Keratinocyte (primary cell): ENCODE measurements around the gene MAPK1IP1L. TPM values are rescaled to one million over a fixed set of nuclear protein-coding genes. Genes with fewer than 3 reads are reported as not detected.

Experiments used
- DNase-seq: peaks from one replicate; pipeline ENCODE4 v3.0.0-alpha.2; 2011; ENCODE audit warnings: low read depth, missing footprints, low spot score
- FAIRE-seq: peaks from 2 replicates; lab custom pipeline; 2011; peaks lifted over from hg19 to GRCh38; lab: Jason Lieb, UNC
- H2AFZ ChIP-seq: 2 replicates; pipeline ENCODE4 v1.6.0; 2012; ENCODE audit warnings: low read length, control low read depth, inconsistent platforms; ENCODE audit not compliant: control insufficient read depth
- H3K27ac ChIP-seq: 2 replicates; pipeline ENCODE4 v1.5.1; 2011; ENCODE audit warnings: low read length; ENCODE audit not compliant: control insufficient read depth, insufficient read depth
- H3K27me3 ChIP-seq: 3 replicates; pipeline ENCODE4 v1.6.0; 2011; ENCODE audit warnings: low read length; ENCODE audit not compliant: control insufficient read depth, insufficient read depth; ENCODE audit errors: extremely low read depth
- H3K36me3 ChIP-seq, 2 experiments: 2 replicates in 1 of 2; 3 replicates in 1 of 2; pipeline ENCODE4 v1.5.1; 2011; ENCODE audit warnings: low read length in 2 of 2, mild to moderate bottlenecking in 1 of 2; ENCODE audit not compliant: control insufficient read depth in 2 of 2, insufficient read depth in 2 of 2; ENCODE audit errors: extremely low read depth in 1 of 2
- H3K4me1 ChIP-seq: 3 replicates; pipeline ENCODE4 v1.5.1; 2011; ENCODE audit warnings: low read length; ENCODE audit not compliant: control insufficient read depth, insufficient read depth; ENCODE audit errors: extremely low read depth
- H3K4me2 ChIP-seq: 3 replicates; pipeline ENCODE4 v1.6.0; 2011; ENCODE audit warnings: low read depth, low read length; ENCODE audit not compliant: control insufficient read depth, insufficient read depth; ENCODE audit errors: extremely low read depth
- H3K4me3 ChIP-seq, 3 experiments: fragments of 200-600 bp in 1 of 3; sonication (generic) in 1 of 3; 2 replicates in 2 of 3; 3 replicates in 1 of 3; pipeline ENCODE4 v1.5.1; 2011 to 2016; ENCODE audit warnings: low read length in 3 of 3, mild to moderate bottlenecking in 3 of 3, control low read depth in 2 of 3, inconsistent platforms in 1 of 3, low read depth in 1 of 3, mixed read lengths in 1 of 3, mixed run types in 1 of 3, moderate library complexity in 1 of 3; ENCODE audit not compliant: control insufficient read depth in 2 of 3, insufficient read depth in 2 of 3; ENCODE audit errors: extremely low read depth in 1 of 3
- H3K79me2 ChIP-seq: 2 replicates; pipeline ENCODE4 v1.6.0; 2012; ENCODE audit warnings: low read length; ENCODE audit not compliant: control insufficient read depth, insufficient read depth
- H3K9ac ChIP-seq: 3 replicates; pipeline ENCODE4 v1.6.0; 2011; ENCODE audit warnings: low read length; ENCODE audit not compliant: control insufficient read depth, insufficient read depth; ENCODE audit errors: extremely low read depth
- H3K9me1 ChIP-seq: 3 replicates; pipeline ENCODE4 v1.6.0; 2011; ENCODE audit warnings: low read length; ENCODE audit not compliant: control insufficient read depth, insufficient read depth; ENCODE audit errors: extremely low read depth
- H3K9me3 ChIP-seq: 2 replicates; pipeline ENCODE4 v1.5.1; 2012; ENCODE audit warnings: low read depth, low read length; ENCODE audit not compliant: control insufficient read depth
- H4K20me1 ChIP-seq: 3 replicates; pipeline ENCODE4 v1.6.0; 2011; ENCODE audit warnings: low read length; ENCODE audit not compliant: control insufficient read depth, insufficient read depth; ENCODE audit errors: extremely low read depth
- EZH2 ChIP-seq: IDR thresholded peaks from one replicate; pipeline ENCODE4 v1.6.1; 2012; ENCODE audit warnings: inconsistent platforms, mild to moderate bottlenecking, low read length, moderate library complexity
- dilution Hi-C: fragments of 300-500 bp; cut with MboI; formaldehyde crosslinking; loops from one replicate; pipeline ENCODE4 v1.7.0; 2020; ENCODE audit warnings: low sequenced_read_pairs; ENCODE audit not compliant: extremely low pct_ligation_motif_present
- polyA minus RNA-seq, 3 experiments: library from RNA; depleted of rRNA, polyadenylated mRNA; stranded (reverse); fragments of >200 nt; gene quantifications; 1 replicate in 1 of 3; 2 replicates in 1 of 3; 3 replicates in 1 of 3; pipeline ENCODE4 v1.2.3, GENCODE V29; 2011
- polyA plus RNA-seq, 5 experiments: library from polyadenylated mRNA; depleted of rRNA in 3 of 5; stranded (reverse) in 3 of 5; stranded (forward) in 1 of 5; unstranded in 1 of 5; fragments of >200 nt; gene quantifications; 1 replicate in 1 of 5; 2 replicates in 3 of 5; 3 replicates in 1 of 5; pipeline versions ENCODE4 v1.2.1 to v1.2.3, GENCODE V29; 2011 to 2012; ENCODE audit warnings: missing spikeins in 2 of 5, low read depth in 1 of 5, low replicate concordance in 1 of 5
- TF ChIP-seq, protein P1 (sequence below), 3 experiments: IDR thresholded peaks in 1 of 3; conservative IDR thresholded peaks in 1 of 3; optimal IDR thresholded peaks in 1 of 3; 2 replicates in 2 of 3; 3 replicates in 1 of 3; pipeline versions ENCODE3 to v1.5.1; 2011; ENCODE audit warnings: low read length in 3 of 3, mild to moderate bottlenecking in 3 of 3, moderate library complexity in 2 of 3, control low read depth in 1 of 3, inconsistent platforms in 1 of 3; ENCODE audit not compliant: insufficient read depth in 2 of 3; ENCODE audit errors: extremely low read depth in 1 of 3

The MAPK1IP1L gene
- polyA plus RNA-seq: 48.5 to 114 TPM (median 53.0 TPM) in 3 replicates
- polyA plus RNA-seq (2011; ENCODE audit: low read depth): 11.3 TPM
- 81.8 and 103 TPM in 2 replicates for polyA plus RNA-seq (2011; cell fraction: cytosol; rRNA removed)
- polyA plus RNA-seq (2011; cell fraction: nucleus; rRNA removed): 84.0 and 134 TPM in 2 replicates
- polyA plus RNA-seq (2012; ENCODE audit: low replicate concordance): 43.0 and 57.7 TPM in 2 replicates
- polyA minus RNA-seq: 170 to 503 TPM (median 289 TPM) in 3 replicates
- 245 TPM for polyA minus RNA-seq (2011; cell fraction: cytosol; rRNA and poly(A)+ RNA removed)
- polyA minus RNA-seq (2011; cell fraction: nucleus; rRNA and poly(A)+ RNA removed): 43.7 and 61.0 TPM in 2 replicates

DNA sequence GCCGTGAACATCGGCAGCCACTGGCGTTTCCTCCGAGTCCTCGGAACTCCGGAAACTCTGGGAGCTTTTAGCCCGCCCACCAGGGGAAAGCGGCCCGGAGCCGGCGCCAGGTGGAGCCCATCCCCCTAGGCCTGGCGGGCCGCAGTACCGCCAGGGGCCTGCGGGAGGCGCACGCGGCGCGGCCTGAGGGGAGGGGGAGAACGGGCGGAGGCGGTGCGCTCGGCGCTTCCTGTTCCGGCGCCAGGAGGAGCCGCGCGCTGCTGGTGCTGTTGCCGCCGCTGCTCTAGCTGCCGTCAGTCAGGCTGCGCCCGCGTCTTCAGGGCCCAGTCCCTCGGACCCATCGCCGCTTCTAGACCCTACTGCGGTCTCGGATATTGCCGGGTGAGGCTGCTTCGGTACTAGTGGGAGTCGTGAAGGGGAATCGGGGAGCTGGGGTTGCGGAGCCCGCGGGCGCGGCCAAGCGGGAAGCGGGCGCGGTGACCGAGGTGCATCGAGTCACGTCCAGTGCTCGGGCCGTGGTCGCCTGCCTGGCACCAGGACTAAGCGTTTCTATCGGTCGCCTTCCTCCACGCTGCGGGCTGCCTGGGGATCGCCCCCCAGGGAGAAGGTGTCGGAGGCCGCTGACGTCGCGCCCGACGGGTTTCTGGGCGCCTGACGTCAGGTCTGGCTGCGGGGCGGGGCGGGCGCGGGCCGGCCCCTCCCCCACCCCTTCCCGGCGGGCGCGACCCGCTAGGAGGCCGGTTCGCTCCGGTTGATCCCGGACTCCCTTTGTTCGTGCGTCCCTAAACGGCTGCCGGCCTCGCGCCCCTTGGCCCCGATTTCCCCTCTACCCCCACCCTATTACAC is at the start of gene MAPK1IP1L:
Gene MAPK1IP1L, plus strand, starts transcription at position 225 of the 846 bp plus-strand sequence. CDS start 10,037 bp downstream, outside the sequence.
- H2AFZ ChIP-seq: peak within 1 kb of the TSS; percentile 89
- TF ChIP-seq, protein P1, sequence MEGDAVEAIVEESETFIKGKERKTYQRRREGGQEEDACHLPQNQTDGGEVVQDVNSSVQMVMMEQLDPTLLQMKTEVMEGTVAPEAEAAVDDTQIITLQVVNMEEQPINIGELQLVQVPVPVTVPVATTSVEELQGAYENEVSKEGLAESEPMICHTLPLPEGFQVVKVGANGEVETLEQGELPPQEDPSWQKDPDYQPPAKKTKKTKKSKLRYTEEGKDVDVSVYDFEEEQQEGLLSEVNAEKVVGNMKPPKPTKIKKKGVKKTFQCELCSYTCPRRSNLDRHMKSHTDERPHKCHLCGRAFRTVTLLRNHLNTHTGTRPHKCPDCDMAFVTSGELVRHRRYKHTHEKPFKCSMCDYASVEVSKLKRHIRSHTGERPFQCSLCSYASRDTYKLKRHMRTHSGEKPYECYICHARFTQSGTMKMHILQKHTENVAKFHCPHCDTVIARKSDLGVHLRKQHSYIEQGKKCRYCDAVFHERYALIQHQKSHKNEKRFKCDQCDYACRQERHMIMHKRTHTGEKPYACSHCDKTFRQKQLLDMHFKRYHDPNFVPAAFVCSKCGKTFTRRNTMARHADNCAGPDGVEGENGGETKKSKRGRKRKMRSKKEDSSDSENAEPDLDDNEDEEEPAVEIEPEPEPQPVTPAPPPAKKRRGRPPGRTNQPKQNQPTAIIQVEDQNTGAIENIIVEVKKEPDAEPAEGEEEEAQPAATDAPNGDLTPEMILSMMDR (optimal IDR thresholded peaks at IDR 0.05 in 1 of 3, IDR thresholded peaks at IDR 0.05 in 1 of 3, conservative IDR thresholded peaks at IDR 0.05 in 1 of 3; ENCODE audit: extremely low read depth in 1 of 3, insufficient read depth in 2 of 3, low read length in 3 of 3): peak; percentile 88 to 93 (median 93)
- no peak for TF ChIP-seq EZH2
- peak within 1 kb of the TSS; percentile 100 for H3K9ac ChIP-seq
- H3K36me3 ChIP-seq: peaks cover 0 to 14% of the 10 kb centered on the region in 2 experiments
- peak within 1 kb of the TSS; percentile 99 for H3K27ac ChIP-seq
- peaks cover 50% of the 10 kb centered on the region for H3K79me2 ChIP-seq
- peaks cover 18% of the 10 kb centered on the region for H3K4me1 ChIP-seq
- H4K20me1 ChIP-seq: peaks cover 5% of the 10 kb centered on the region
- no peaks in the 10 kb centered on the region for H3K9me1 ChIP-seq
- peak within 1 kb of the TSS; percentile 88 to 100 (median 97) for H3K4me3 ChIP-seq
- H3K9me3 ChIP-seq: no peaks in the 10 kb centered on the region
- DNase-seq: peak; percentile 46
- dilution Hi-C loops: no loop called here
- FAIRE-seq: no peak
- H3K4me2 ChIP-seq: peak within 1 kb of the TSS; percentile 96
- H3K27me3 ChIP-seq: no peaks in the 10 kb centered on the region

DNA sequence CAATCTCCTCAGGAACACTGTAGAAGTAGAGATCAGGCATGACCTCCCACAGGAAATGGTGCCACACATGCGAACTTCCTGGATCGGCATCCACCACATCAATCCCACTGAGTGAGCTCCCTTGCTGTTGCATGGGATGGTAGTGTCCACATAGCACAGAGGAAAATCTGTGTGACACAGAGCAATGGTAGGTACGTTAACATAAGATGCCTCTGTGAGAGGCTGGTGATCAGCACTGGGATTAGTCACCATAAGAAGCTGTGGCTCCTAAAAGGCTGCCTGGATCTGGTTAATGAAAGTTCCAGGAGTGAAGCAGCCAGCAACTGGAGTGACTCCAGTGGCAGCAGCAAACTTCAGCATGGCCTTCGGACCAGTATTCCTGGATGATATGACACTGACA is 46.4 kb upstream of the MAPK1IP1L start:
- H3K36me3 ChIP-seq: peaks cover 3 to 8% of the 10 kb centered on the region in 2 experiments
- no peak for FAIRE-seq
- no peak overlapping the region for H3K9ac ChIP-seq
- dilution Hi-C loops: no loop called here
- no peaks in the 10 kb centered on the region for H3K27me3 ChIP-seq
- DNase-seq: no peak
- H3K4me2 ChIP-seq: no peak overlapping the region
- H2AFZ ChIP-seq: no peak overlapping the region
- H3K4me3 ChIP-seq: no peak overlapping the region
- no peak overlapping the region for H3K27ac ChIP-seq
- no peaks in the 10 kb centered on the region for H4K20me1 ChIP-seq
- no peaks in the 10 kb centered on the region for H3K9me3 ChIP-seq
- TF ChIP-seq EZH2: no peak
- TF ChIP-seq, protein P1 (optimal IDR thresholded peaks at IDR 0.05 in 1 of 3, IDR thresholded peaks at IDR 0.05 in 1 of 3, conservative IDR thresholded peaks at IDR 0.05 in 1 of 3; ENCODE audit: extremely low read depth in 1 of 3, insufficient read depth in 2 of 3, low read length in 3 of 3): no peak
- no peaks in the 10 kb centered on the region for H3K79me2 ChIP-seq
- H3K9me1 ChIP-seq: no peaks in the 10 kb centered on the region
- no peaks in the 10 kb centered on the region for H3K4me1 ChIP-seq
